HCT116 (cell line): ENCODE results near the gene OVOL1. TPM values are rescaled to one million over a fixed set of nuclear protein-coding genes. Genes with fewer than 3 reads are reported as not detected.

ENCODE experiments used
- ATAC-seq: fragments of 200-7000 bp; cut with Tn5 transposase; 2 replicates; pipeline ENCODE4 v1.9.1; 2020; ENCODE audit warnings: mild to moderate bottlenecking, moderate library complexity
- BruUV-seq: library from RNA; stranded (reverse); fragments of 400-500 nt; replicated peaks from 2 replicates; lab custom pipeline; 2021; lab: Mats Ljungman, UMichigan
- CTCF ChIA-PET: fragments of 300-600 bp; sonication (Branson Sonifier 250); formaldehyde crosslinking; loops from one replicate; lab custom pipeline; 2021; ENCODE audit warnings: antibody characterized with exemption; lab: Charles Lee
- POLR2A ChIA-PET: fragments of 300-600, 350-600 bp; sonication (Branson Sonifier 250); formaldehyde crosslinking; loops from one replicate; lab custom pipeline; 2021; ENCODE audit warnings: antibody characterized with exemption; lab: Charles Lee
- RAD21 ChIA-PET, 2 experiments: fragments of 300-600 bp; sonication (Branson Sonifier 250); formaldehyde crosslinking; loops; one replicate each; lab custom pipeline; 2023; ENCODE audit warnings: low total read pairs in 2 of 2; ENCODE audit not compliant: uncharacterized antibody in 2 of 2, unreplicated experiment in 2 of 2, low non-redundant PET in 1 of 2; lab: Charles Lee
- DNase-seq: peaks from one replicate; pipeline ENCODE4 v3.0.0-alpha.2; 2010; ENCODE audit warnings: low read depth, low spot score
- H2AFZ ChIP-seq: fragments of 200-600 bp; shearing (Covaris generic), sonication (generic); 2 replicates; pipeline ENCODE4 v1.6.1; 2017; ENCODE audit warnings: low read depth, mixed run types, mixed read lengths, antibody characterized with exemption, low read length; ENCODE audit not compliant: poor library complexity, severe bottlenecking
- H3K27ac ChIP-seq: 2 replicates; pipeline ENCODE4 v1.5.1; 2012; ENCODE audit warnings: low read depth, low read length
- H3K27me3 ChIP-seq: fragments of 200-600 bp; sonication (generic); 2 replicates; pipeline ENCODE4 v1.6.1; 2016; ENCODE audit warnings: mixed run types, low read length, mixed read lengths; ENCODE audit not compliant: insufficient read depth
- H3K36me3 ChIP-seq, 2 experiments: fragments of 200-500 bp in 1 of 2; fragments of 200-600 bp in 1 of 2; sonication (Bioruptor generic) in 1 of 2; sonication (generic) in 1 of 2; 2 replicates each; pipeline versions ENCODE4 v1.5.1 to v1.6.1; 2014 to 2016; ENCODE audit warnings: low read length in 2 of 2, inconsistent platforms in 1 of 2, mixed read lengths in 1 of 2, mixed run types in 1 of 2; ENCODE audit not compliant: insufficient read depth in 2 of 2, control insufficient read depth in 1 of 2
- H3K4me1 ChIP-seq, 2 experiments: fragments of 200-600 bp in 1 of 2; sonication (generic) in 1 of 2; 2 replicates each; pipeline versions ENCODE4 v1.5.1 to v1.6.1; 2012 to 2017; ENCODE audit warnings: low read length in 2 of 2, inconsistent platforms in 1 of 2, mild to moderate bottlenecking in 1 of 2, mixed read lengths in 1 of 2, mixed run types in 1 of 2, moderate library complexity in 1 of 2; ENCODE audit not compliant: insufficient read depth in 2 of 2, control insufficient read depth in 1 of 2
- H3K4me2 ChIP-seq: fragments of 200-600 bp; sonication (generic); 2 replicates; pipeline ENCODE4 v1.6.1; 2017; ENCODE audit warnings: mixed run types, low read length, mixed read lengths
- H3K4me3 ChIP-seq, 2 experiments: fragments of 200-600 bp in 1 of 2; sonication (generic) in 1 of 2; replicated peaks in 1 of 2; 2 replicates each; pipeline ENCODE4 v1.5.1; 2011 to 2016; ENCODE audit warnings: low read length in 2 of 2, control low read depth in 1 of 2, low read depth in 1 of 2, mild to moderate bottlenecking in 1 of 2, mixed read lengths in 1 of 2, mixed run types in 1 of 2
- H3K79me2 ChIP-seq: fragments of 200-600 bp; sonication (generic); 2 replicates; pipeline ENCODE4 v1.6.1; 2017; ENCODE audit warnings: mild to moderate bottlenecking, mixed run types, low read length, moderate library complexity, mixed read lengths; ENCODE audit not compliant: insufficient read depth
- H3K9ac ChIP-seq: fragments of 200-600 bp; sonication (generic); 2 replicates; pipeline ENCODE4 v1.6.1; 2016; ENCODE audit warnings: low read length, mixed read lengths
- H3K9me2 ChIP-seq: fragments of 200-600 bp; sonication (generic), shearing (Covaris generic); 2 replicates; pipeline ENCODE4 v1.6.1; 2017; ENCODE audit warnings: mixed run types, mild to moderate bottlenecking, moderate library complexity; ENCODE audit not compliant: insufficient read depth
- H3K9me3 ChIP-seq, 2 experiments: fragments of 200-500 bp in 1 of 2; fragments of 200-600 bp in 1 of 2; sonication (Bioruptor generic) in 1 of 2; sonication (generic) in 1 of 2; 2 replicates each; pipeline ENCODE4 v1.6.1; 2014 to 2017; ENCODE audit warnings: low read length in 2 of 2, mixed read lengths in 2 of 2, inconsistent platforms in 1 of 2, low read depth in 1 of 2, mild to moderate bottlenecking in 1 of 2, mixed run types in 1 of 2, moderate library complexity in 1 of 2; ENCODE audit not compliant: control insufficient read depth in 1 of 2, insufficient read depth in 1 of 2
- H4K20me1 ChIP-seq: fragments of 200-600 bp; sonication (generic), shearing (Covaris generic); 2 replicates; pipeline ENCODE4 v1.6.1; 2017; ENCODE audit warnings: mixed run types, mild to moderate bottlenecking, moderate library complexity; ENCODE audit not compliant: insufficient read depth
- CBX3 ChIP-seq: IDR thresholded peaks from 2 replicates; pipeline ENCODE4 v1.6.1; 2012; ENCODE audit warnings: low read depth
- CEBPB ChIP-seq: IDR thresholded peaks from 2 replicates; pipeline ENCODE4 v1.6.1; 2012; ENCODE audit warnings: low read depth
- EGR1 ChIP-seq: IDR thresholded peaks from 2 replicates; pipeline ENCODE4 v1.6.1; 2012; ENCODE audit warnings: low read depth
- EZH2phosphoT487 ChIP-seq: fragments of 200-600 bp; IDR thresholded peaks from 2 replicates; pipeline ENCODE4 v1.6.1; 2018; ENCODE audit warnings: antibody characterized with exemption, borderline replicate concordance
- POLR2A ChIP-seq: IDR thresholded peaks from 2 replicates; pipeline ENCODE4 v1.7.0; 2011; ENCODE audit warnings: borderline replicate concordance; ENCODE audit not compliant: insufficient read depth, insufficient read length; ENCODE audit errors: extremely low read depth
- POLR2AphosphoS5 ChIP-seq: IDR thresholded peaks from 2 replicates; pipeline ENCODE4 v1.6.1; 2011; ENCODE audit warnings: mild to moderate bottlenecking, low read depth, low read length, moderate library complexity
- RAD21 ChIP-seq: IDR thresholded peaks from 2 replicates; pipeline ENCODE4 v1.6.1; 2012; ENCODE audit warnings: low read depth, mild to moderate bottlenecking
- SP1 ChIP-seq: IDR thresholded peaks from 2 replicates; pipeline ENCODE4 v1.6.1; 2012; ENCODE audit warnings: low read depth
- TCF7L2 ChIP-seq: IDR thresholded peaks from 2 replicates; pipeline ENCODE4 v1.7.0; 2011; ENCODE audit warnings: borderline replicate concordance, inconsistent platforms; ENCODE audit not compliant: insufficient read depth, insufficient read length; ENCODE audit errors: extremely low read depth
- intact Hi-C: fragments of 100-400 bp; cut with micrococcal nuclease; formaldehyde crosslinking; loops from 2 replicates; pipeline ENCODE4 v1.10.0; 2022
- total RNA-seq: library from RNA; stranded (reverse); gene quantifications from one replicate; pipeline ENCODE4 v1.2.1, GENCODE V29; 2021; ENCODE audit not compliant: unreplicated experiment

Gene OVOL1
- total RNA-seq, 1 experiment from 2014 or later, result 14.7 TPM

DNA sequence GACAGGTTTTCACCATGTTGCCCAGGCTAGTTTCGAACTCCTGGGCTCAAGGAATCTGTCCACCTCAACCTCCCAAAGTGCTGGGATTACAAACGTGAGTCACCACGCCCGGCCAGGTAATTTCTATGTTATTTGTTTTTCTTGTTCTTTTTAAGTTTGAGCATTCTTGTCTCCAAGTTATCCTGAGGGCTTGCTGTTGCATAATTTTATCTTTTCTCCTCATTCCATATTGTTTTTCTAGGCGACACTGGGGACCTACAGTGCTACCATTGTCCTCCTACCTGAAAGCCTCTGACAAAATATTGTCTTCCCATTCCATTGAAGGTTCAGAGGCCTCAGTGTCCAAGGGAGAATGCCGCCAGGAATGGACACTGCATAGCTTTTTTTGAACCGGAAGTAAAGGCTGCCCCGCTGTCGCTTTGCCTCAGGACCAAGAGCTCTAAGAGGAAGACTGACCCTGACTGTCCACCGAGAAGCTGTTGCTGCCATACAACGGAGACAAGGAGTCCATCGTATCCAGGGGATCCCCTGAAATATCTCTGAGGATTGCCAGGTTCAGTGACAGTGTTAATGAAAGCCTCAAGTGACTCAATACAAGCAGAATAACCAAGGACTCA lies 15.8 kb upstream of the OVOL1 start:
- intact Hi-C loops, result no loop called here
- ChIA-PET POLR2A (interaction anchor here (1.2 kb wide), 1 partner anchor 117 kb away, joined by 3 read pairs; the partner anchor contains the start of gene FIBP), CTCF (interaction anchor here (0.9 to 2.9 kb wide), 5 partner anchors 8 to 145 kb away, joined by 3 to 38 read pairs (median 5); partner anchors contain the start of genes AP5B1, CCDC85B and KAT5), RAD21 (interaction anchor here (0.6 kb wide), 2 partner anchors 47 to 55 kb away, joined by 3 read pairs; no protein-coding TSS in a partner anchor)
- no peak overlapping the region for H2AFZ ChIP-seq
- ATAC-seq (no peak), DNase-seq (no peak)
- H3K4me1 ChIP-seq, result peaks cover 2 to 16% of the 10 kb centered on the region in 2 experiments; a peak in 2 of 4 replicates
- no peak overlapping the region for H3K9ac ChIP-seq
- no peaks in the 10 kb centered on the region for H3K9me2 ChIP-seq
- H3K4me3 ChIP-seq, result no peak overlapping the region
- peaks cover 5% of the 10 kb centered on the region; the same call in 1 of the 2 replicates for H4K20me1 ChIP-seq
- no peaks in the 10 kb centered on the region; a peak in 1 of 4 replicates for H3K9me3 ChIP-seq
- H3K27ac ChIP-seq, result no peak overlapping the region
- no TSS peak for BruUV-seq
- no peaks in the 10 kb centered on the region for H3K36me3 ChIP-seq
- H3K79me2 ChIP-seq, result no peaks in the 10 kb centered on the region
- no peaks in the 10 kb centered on the region for H3K27me3 ChIP-seq
- H3K4me2 ChIP-seq, result no peak overlapping the region
- no peak for TF ChIP-seq CBX3
- TF ChIP-seq POLR2AphosphoS5, result no peak
- no peak for TF ChIP-seq EZH2phosphoT487
- TF ChIP-seq EGR1, result no peak

DNA sequence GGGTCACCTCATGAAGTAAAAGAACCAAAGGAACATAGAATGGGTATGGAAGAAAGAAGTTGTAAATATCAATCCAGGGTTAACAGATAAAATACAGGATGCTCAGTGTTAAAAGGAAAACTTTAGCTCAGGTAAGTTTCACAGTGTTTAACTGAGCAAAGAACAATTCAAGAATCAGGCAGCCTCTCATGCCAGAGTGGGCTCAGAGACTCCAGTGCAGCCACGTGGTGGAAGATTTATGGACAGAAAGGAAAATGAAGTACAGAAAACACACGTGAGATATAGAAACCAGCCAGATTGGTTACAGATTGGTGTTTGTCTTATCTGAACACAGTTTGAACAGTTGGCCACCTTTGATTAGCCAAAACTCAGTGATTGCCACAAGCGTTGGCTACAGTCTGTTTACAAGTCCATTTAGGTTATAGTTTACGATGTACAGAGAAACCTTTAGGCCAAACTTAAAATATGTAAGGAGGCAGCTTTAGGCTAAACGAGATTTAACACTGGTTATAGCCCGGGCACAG lies 15.2 kb upstream of the OVOL1 start:
- no peaks in the 10 kb centered on the region for H3K27me3 ChIP-seq
- RAD21 ChIA-PET, result interaction anchor here in 1 of 2 experiments (0.6 kb wide), 1 partner anchor 55 kb away, joined by 3 read pairs; no protein-coding TSS in a partner anchor

More for the DNA sequence above, 15.2 kb upstream of the OVOL1 start:
- H3K4me2 ChIP-seq, result no peak overlapping the region
- H3K27ac ChIP-seq, result no peak overlapping the region
- no peak overlapping the region for H3K4me3 ChIP-seq
- H3K9me3 ChIP-seq, result no peaks in the 10 kb centered on the region; a peak in 1 of 4 replicates
- H2AFZ ChIP-seq, result no peak overlapping the region
- BruUV-seq, result no TSS peak
- ATAC-seq (no peak), DNase-seq (no peak)
- ChIA-PET POLR2A (interaction anchor here (1.2 kb wide), 1 partner anchor 117 kb away, joined by 3 read pairs; the partner anchor contains the start of gene FIBP), CTCF (interaction anchor here (1.3 to 2.9 kb wide), 3 partner anchors 8 to 60 kb away, joined by 5 to 38 read pairs (median 11); partner anchors contain the start of genes AP5B1 and KAT5)
- intact Hi-C loops, result no loop called here
- no peak overlapping the region for H3K9ac ChIP-seq
- H3K4me1 ChIP-seq, result peaks cover 0 to 12% of the 10 kb centered on the region in 2 experiments; a peak in 2 of 4 replicates
- peaks cover 5% of the 10 kb centered on the region; the same call in 1 of the 2 replicates for H4K20me1 ChIP-seq
- TF ChIP-seq CEBPB (no peak), SP1 (no peak), RAD21 (no peak), POLR2A (no peak), TCF7L2 (no peak)
- H3K79me2 ChIP-seq, result peaks cover 3% of the 10 kb centered on the region; the same call in 1 of the 2 replicates
- H3K36me3 ChIP-seq, result peaks cover under 1 to 4% of the 10 kb centered on the region in 2 experiments; a peak in 2 of 4 replicates
- no peaks in the 10 kb centered on the region for H3K9me2 ChIP-seq
